GM18526 (cell line): ENCODE measurements around the gene ENG.
A peak's percentile ranks its signal among the peaks of the same experiment; 100 is the strongest.

ENCODE experiments used
- POLR2A ChIP-seq: IDR thresholded peaks from 3 replicates; pipeline ENCODE4 v1.6.1; 2011; ENCODE audit not compliant: insufficient read length; ENCODE audit errors: extremely low read depth

ENG gene

GRCh38 chr9:127801955-127802575, 52.4 kb downstream of the ENG start:
- TF ChIP-seq POLR2A, result no peak

GRCh38 chr9:127796852-127797370, 57.5 kb downstream of the ENG start:
- no peak for TF ChIP-seq POLR2A

GRCh38 chr9:127796225-127796813, 58.1 kb downstream of the ENG start:
- peak; percentile 5 for TF ChIP-seq POLR2A

- no peak for TF ChIP-seq POLR2A
These were observed 60.3 kb downstream of the ENG start for GRCh38 chr9:127794001-127794791.

GRCh38 chr9:127793093-127793708, 61.3 kb downstream of the ENG start:
- TF ChIP-seq POLR2A, result no peak

GRCh38 chr9:127792417-127793031, 61.9 kb downstream of the ENG start:
- TF ChIP-seq POLR2A, result no peak

- TF ChIP-seq POLR2A, result no peak
These were observed 63.4 kb downstream of the ENG start for GRCh38 chr9:127791085-127791484.

GRCh38 chr9:127790094-127790855, 64.2 kb downstream of the ENG start:
- no peak for TF ChIP-seq POLR2A

GRCh38 chr9:127789179-127789578, 65.3 kb downstream of the ENG start:
- no peak for TF ChIP-seq POLR2A

- TF ChIP-seq POLR2A, result no peak
These were observed 66.0 kb downstream of the ENG start for GRCh38 chr9:127788337-127789011.

GRCh38 chr9:127786773-127787104, 67.7 kb downstream of the ENG start:
- TF ChIP-seq POLR2A, result no peak

GRCh38 chr9:127785933-127786772, 68.3 kb downstream of the ENG start, which contains the start of gene CDK9:
Gene CDK9, plus strand, starts transcription at chr9:127786034. Its CDS starts 115 bp downstream, at chr9:127786149.
- TF ChIP-seq POLR2A, result peak; percentile 61
